BE2C (cell line): ENCODE results near the gene NEK4.

Experiments
- DNase-seq: peaks from one replicate; pipeline ENCODE4 v3.0.0-alpha.2; 2020
- H3K27me3 ChIP-seq: fragments of 250-450 bp; sonication (Bioruptor Pico); 2 replicates; pipeline ENCODE4 v1.5.1; 2020; ENCODE audit warnings: mild to moderate bottlenecking
- H3K36me3 ChIP-seq: fragments of 250-450 bp; sonication (Bioruptor Pico); 2 replicates; pipeline ENCODE4 v1.5.1; 2020; ENCODE audit warnings: mild to moderate bottlenecking
- H3K4me1 ChIP-seq: fragments of 250-450 bp; sonication (Bioruptor Pico); 2 replicates; pipeline ENCODE4 v1.5.1; 2020
- H3K4me3 ChIP-seq: 2 replicates; pipeline ENCODE4 v1.5.1; 2011; ENCODE audit warnings: low read depth, low read length
- H3K9me3 ChIP-seq: fragments of 250-450 bp; sonication (Bioruptor Pico); 2 replicates; pipeline ENCODE4 v1.5.1; 2020
- TF ChIP-seq, protein P1 (sequence below): IDR thresholded peaks from 2 replicates; pipeline ENCODE4 v1.5.1; 2012; ENCODE audit warnings: mild to moderate bottlenecking, low read depth, low read length

The NEK4 gene

DNA sequence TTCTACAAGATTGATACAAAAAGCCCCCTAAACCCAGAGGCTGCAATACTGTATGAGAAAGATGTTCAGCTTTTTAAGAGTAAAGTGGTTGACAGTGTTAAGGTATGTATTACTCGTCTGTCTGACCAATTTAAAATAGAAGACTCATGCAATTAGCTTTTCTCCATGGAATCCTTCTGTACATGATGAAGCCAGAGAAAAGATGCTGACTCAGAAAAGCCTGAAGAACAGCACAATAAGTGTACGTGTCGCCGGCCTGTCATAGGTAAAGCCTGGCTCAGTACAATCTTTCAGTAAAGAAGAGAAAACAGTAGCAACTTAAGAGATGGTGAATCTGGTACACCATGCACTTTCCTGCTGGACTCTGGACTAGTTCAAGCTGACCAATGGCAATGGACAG lies 16.4 kb downstream of the NEK4 start:
- no peaks in the 10 kb centered on the region for H3K27me3 ChIP-seq
- H3K4me3 ChIP-seq, result no peak overlapping the region
- no peak for DNase-seq
- H3K9me3 ChIP-seq, result no peaks in the 10 kb centered on the region
- H3K36me3 ChIP-seq, result no peaks in the 10 kb centered on the region; the same call in 1 of the 2 replicates
- TF ChIP-seq, protein P1, sequence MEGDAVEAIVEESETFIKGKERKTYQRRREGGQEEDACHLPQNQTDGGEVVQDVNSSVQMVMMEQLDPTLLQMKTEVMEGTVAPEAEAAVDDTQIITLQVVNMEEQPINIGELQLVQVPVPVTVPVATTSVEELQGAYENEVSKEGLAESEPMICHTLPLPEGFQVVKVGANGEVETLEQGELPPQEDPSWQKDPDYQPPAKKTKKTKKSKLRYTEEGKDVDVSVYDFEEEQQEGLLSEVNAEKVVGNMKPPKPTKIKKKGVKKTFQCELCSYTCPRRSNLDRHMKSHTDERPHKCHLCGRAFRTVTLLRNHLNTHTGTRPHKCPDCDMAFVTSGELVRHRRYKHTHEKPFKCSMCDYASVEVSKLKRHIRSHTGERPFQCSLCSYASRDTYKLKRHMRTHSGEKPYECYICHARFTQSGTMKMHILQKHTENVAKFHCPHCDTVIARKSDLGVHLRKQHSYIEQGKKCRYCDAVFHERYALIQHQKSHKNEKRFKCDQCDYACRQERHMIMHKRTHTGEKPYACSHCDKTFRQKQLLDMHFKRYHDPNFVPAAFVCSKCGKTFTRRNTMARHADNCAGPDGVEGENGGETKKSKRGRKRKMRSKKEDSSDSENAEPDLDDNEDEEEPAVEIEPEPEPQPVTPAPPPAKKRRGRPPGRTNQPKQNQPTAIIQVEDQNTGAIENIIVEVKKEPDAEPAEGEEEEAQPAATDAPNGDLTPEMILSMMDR, result no peak
- H3K4me1 ChIP-seq, result no peaks in the 10 kb centered on the region

DNA sequence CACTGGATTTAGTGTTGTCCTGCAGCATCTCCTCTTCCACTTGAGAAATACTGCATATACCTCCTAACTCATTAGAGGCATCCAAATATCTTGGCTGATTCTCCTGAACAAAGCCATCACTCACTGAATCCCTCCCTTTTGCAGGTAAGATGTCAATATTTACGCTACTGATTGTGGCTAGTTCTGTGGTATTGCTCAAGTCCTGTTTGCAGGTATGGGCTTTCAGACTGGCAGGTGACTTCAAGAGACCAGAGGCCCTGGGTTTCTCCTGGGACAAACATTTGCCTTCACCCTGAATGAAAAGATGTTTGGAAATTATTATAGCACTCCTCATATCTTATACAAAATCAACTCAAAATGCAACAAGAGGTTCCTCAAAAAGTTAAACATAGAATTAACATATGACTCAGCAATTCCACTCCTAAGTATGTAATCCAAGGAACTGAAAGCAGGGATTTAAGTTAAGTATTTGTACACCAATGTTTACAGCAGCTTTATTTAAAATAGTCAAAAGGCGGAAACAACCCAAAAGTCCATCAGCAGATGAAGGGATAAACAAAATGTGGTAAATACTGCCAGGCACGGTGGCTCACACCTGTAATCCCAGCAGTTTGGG lies 18.6 kb downstream of the NEK4 start:
- H3K36me3 ChIP-seq, result no peaks in the 10 kb centered on the region; the same call in 1 of the 2 replicates
- TF ChIP-seq, protein P1, result no peak
- no peaks in the 10 kb centered on the region for H3K27me3 ChIP-seq
- no peak for DNase-seq
- H3K4me1 ChIP-seq, result no peaks in the 10 kb centered on the region
- H3K4me3 ChIP-seq, result no peak overlapping the region
- no peaks in the 10 kb centered on the region for H3K9me3 ChIP-seq

DNA sequence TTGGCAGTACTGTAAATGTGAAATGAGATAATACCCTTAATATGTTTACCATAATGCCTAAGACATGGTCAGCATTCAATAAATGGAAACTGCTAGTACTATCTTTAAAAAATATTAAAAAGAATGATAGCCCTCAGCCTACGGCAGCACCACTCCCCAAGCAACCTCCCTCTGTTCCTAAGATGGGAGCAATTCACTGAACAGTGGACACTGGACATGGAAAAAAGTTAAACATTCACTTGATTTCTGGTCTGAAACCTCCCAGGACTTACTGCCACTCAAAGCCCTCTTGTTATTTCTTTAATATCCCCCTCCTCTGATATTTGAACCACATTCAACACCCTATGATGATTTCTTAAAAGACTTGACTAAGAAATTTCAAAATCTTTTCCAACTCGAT lies 27.0 kb downstream of the NEK4 start:
- no peak overlapping the region for H3K4me3 ChIP-seq
- TF ChIP-seq, protein P1, result no peak
- no peaks in the 10 kb centered on the region for H3K4me1 ChIP-seq
- no peak for DNase-seq
- H3K27me3 ChIP-seq, result no peaks in the 10 kb centered on the region
- no peaks in the 10 kb centered on the region; the same call in 1 of the 2 replicates for H3K36me3 ChIP-seq
- H3K9me3 ChIP-seq, result no peaks in the 10 kb centered on the region

DNA sequence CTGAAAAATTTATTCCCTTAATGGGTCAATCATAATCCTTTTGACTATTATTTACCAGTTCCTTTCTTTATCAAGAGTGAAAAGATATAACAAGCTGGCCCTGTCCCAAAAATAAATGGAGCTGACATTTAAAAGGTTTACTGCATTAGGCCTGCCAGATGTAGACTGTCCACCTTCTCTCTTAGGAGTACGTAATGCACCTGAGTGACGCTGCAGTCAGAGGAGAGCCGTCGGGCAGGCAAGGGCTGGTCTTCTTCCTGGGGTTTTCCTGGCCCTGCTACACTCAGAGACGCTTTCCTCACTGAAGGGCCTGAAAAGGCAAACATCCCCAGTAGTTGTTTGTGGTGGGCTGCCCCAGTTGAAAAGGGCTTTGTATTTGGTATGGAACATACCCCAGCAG lies 27.6 kb downstream of the NEK4 start:
- H3K36me3 ChIP-seq, result no peaks in the 10 kb centered on the region; the same call in 1 of the 2 replicates
- no peaks in the 10 kb centered on the region for H3K4me1 ChIP-seq
- TF ChIP-seq, protein P1, result no peak
- no peaks in the 10 kb centered on the region for H3K9me3 ChIP-seq
- H3K4me3 ChIP-seq, result no peak overlapping the region
- no peak for DNase-seq
- H3K27me3 ChIP-seq, result no peaks in the 10 kb centered on the region

DNA sequence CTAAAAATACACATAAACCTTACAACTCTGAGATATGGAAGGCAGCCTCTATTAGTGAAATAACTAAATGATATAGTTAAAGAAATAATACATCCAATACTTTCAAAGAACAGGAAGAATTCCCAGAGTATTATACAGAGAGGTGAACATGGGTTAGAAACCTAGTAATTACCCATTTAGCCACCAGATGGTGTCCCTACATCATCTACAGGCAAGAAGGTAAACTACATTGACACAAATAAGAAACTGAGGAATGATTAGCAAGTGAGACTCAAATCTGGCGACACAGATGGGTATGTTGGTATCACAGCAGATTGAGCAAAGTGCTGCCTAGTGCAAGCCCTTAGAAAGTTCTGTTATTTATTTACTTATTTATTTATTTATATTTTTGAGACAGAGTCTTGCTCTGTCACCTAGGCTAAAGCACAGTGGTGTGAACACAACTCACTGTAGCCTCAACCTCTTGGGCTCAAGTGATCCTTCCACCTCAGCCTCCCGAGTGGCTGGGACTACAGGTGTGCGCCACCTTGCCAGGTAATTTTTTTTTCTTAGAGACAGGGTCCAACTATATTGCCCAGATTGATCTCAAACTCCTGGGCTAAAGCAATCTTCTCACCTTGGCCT lies 28.2 kb downstream of the NEK4 start:
- no peak overlapping the region for H3K4me3 ChIP-seq
- no peaks in the 10 kb centered on the region for H3K4me1 ChIP-seq
- H3K36me3 ChIP-seq, result no peaks in the 10 kb centered on the region; the same call in 1 of the 2 replicates
- no peaks in the 10 kb centered on the region for H3K27me3 ChIP-seq
- DNase-seq, result no peak
- no peaks in the 10 kb centered on the region for H3K9me3 ChIP-seq
- TF ChIP-seq, protein P1, result peak; percentile 49

DNA sequence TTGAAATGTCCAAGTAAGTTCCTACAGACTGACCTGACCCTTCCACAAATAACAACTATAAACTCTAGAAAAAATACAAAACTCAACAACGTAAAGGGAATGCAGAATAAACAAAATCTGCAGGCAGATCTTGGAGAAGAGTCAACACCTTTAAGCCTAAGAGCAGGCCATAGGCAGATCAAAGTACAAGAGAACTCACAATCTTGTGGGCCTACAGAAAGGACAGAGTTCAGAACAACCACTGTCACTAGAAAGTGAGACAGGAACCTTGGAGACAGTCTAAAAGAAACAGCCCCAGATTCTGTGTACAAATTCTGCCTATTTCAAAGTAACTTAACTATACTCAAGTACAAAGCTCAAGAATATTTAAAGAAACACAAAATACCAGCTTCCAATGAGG lies 31.0 kb downstream of the NEK4 start:
- H3K36me3 ChIP-seq, result no peaks in the 10 kb centered on the region; the same call in 1 of the 2 replicates
- no peaks in the 10 kb centered on the region for H3K27me3 ChIP-seq
- no peak overlapping the region for H3K4me3 ChIP-seq
- no peaks in the 10 kb centered on the region for H3K9me3 ChIP-seq
- DNase-seq, result no peak
- H3K4me1 ChIP-seq, result no peaks in the 10 kb centered on the region
- TF ChIP-seq, protein P1, result no peak
